ENCODE measurements around the gene PCNX2. TPM values are rescaled to one million over a fixed set of nuclear protein-coding genes. Genes with fewer than 3 reads are reported as not detected.

PCNX2 gene
- total and polyA plus RNA-seq, 9 donors: 5.7 to 26.0 (median 18.9) TPM

GRCh38 chr1:232978091-232978634 is 317.4 kb downstream of the PCNX2 start:
- Histone ChIP-seq H3K4me1 (ENCODE audit: insufficient read depth) (no peaks in the 10 kb centered on the region), H3K27ac (no peak overlapping the region), H3K4me3 (no peak overlapping the region), H3K36me3 (no peaks in the 10 kb centered on the region), H3K9me3 (no peaks in the 10 kb centered on the region), H3K27me3 (no peaks in the 10 kb centered on the region)
- intact Hi-C loops (cut with DNase I): no loop called here
- no peak for DNase-seq
- WGBS, 3 donors: 54 to 62% (median 55%) methylated on average over 8 of the region's 8 CpGs
- TF ChIP-seq CTCF (IDR thresholded peaks at IDR 0.05) (no peak), POLR2A (IDR thresholded peaks at IDR 0.05) (no peak), EP300 (IDR thresholded peaks at IDR 0.05) (no peak)

- no peaks in the 10 kb centered on the region for H3K4me1 ChIP-seq (ENCODE audit: insufficient read depth)
- WGBS, 3 donors: 96 to 99% (median 96%) methylated on average over 3 of the region's 3 CpGs
- no peaks in the 10 kb centered on the region for H3K36me3 ChIP-seq
- DNase-seq: no peak
- no peaks in the 10 kb centered on the region for H3K9me3 ChIP-seq
- TF ChIP-seq CTCF (IDR thresholded peaks at IDR 0.05) (no peak), POLR2A (IDR thresholded peaks at IDR 0.05) (no peak), EP300 (IDR thresholded peaks at IDR 0.05) (no peak)
- H3K27ac ChIP-seq: no peak overlapping the region
- no peak overlapping the region for H3K4me3 ChIP-seq
- intact Hi-C loops (cut with DNase I): no loop called here
- H3K27me3 ChIP-seq: no peaks in the 10 kb centered on the region
Observed at GRCh38 chr1:232974971-232975370, 320.6 kb downstream of the PCNX2 start.

GRCh38 chr1:232973652-232974611 is 321.6 kb downstream of the PCNX2 start:
- H3K27me3 ChIP-seq: no peaks in the 10 kb centered on the region
- no peak overlapping the region for H3K4me3 ChIP-seq
- no peaks in the 10 kb centered on the region for H3K9me3 ChIP-seq
- no peak overlapping the region for H3K27ac ChIP-seq
- intact Hi-C loops (cut with DNase I): no loop called here
- WGBS, 3 donors: 84 to 92% (median 84%) methylated on average over 2 of the region's 2 CpGs
- no peaks in the 10 kb centered on the region for H3K4me1 ChIP-seq (ENCODE audit: insufficient read depth)
- no peaks in the 10 kb centered on the region for H3K36me3 ChIP-seq
- TF ChIP-seq EP300 (IDR thresholded peaks at IDR 0.05) (no peak), CTCF (IDR thresholded peaks at IDR 0.05) (no peak), POLR2A (IDR thresholded peaks at IDR 0.05) (no peak)
- no peak for DNase-seq

- Histone ChIP-seq H3K36me3 (no peaks in the 10 kb centered on the region), H3K4me3 (no peak overlapping the region), H3K27me3 (no peaks in the 10 kb centered on the region), H3K27ac (no peak overlapping the region), H3K4me1 (ENCODE audit: insufficient read depth) (no peaks in the 10 kb centered on the region), H3K9me3 (no peaks in the 10 kb centered on the region)
- DNase-seq: no peak
- TF ChIP-seq CTCF (IDR thresholded peaks at IDR 0.05) (no peak), POLR2A (IDR thresholded peaks at IDR 0.05) (no peak), EP300 (IDR thresholded peaks at IDR 0.05) (no peak)
- WGBS, 3 donors: 83 to 88% (median 85%) methylated on average over 4 of the region's 4 CpGs
- intact Hi-C loops (cut with DNase I): no loop called here
Observed at GRCh38 chr1:232970508-232970907, 325.0 kb downstream of the PCNX2 start.
